Activated CD8-positive, alpha-beta T cell treated with anti-CD3 and anti-CD28 coated beads, Interleukin-2, amount 10 ng/mL, durations not matched to agents 7 days and 5 days (primary cell): Measurements from ENCODE around the gene SESTD1. TPM values are rescaled to one million over a fixed set of nuclear protein-coding genes. Genes with fewer than 3 reads are reported as not detected.
A peak's percentile ranks its signal among the peaks of the same experiment; 100 is the strongest.

Experiments used
- ATAC-seq: fragments of 150-1000 bp; cut with Tn5 transposase; one replicate; pipeline ENCODE4 v1.10.0; 2021; ENCODE audit warnings: moderate library complexity
- CTCF ChIA-PET: fragments of 350-600 bp; sonication (Branson Sonifier 250); formaldehyde crosslinking; loops from one replicate; lab custom pipeline; 2021; ENCODE audit warnings: antibody characterized with exemption; lab: Charles Lee
- POLR2A ChIA-PET: fragments of 350-600 bp; sonication (Branson Sonifier 250); formaldehyde crosslinking; loops from one replicate; lab custom pipeline; 2021; ENCODE audit warnings: antibody characterized with exemption; lab: Charles Lee
- DNase-seq: peaks from one replicate; pipeline ENCODE4 v3.0.0-alpha.2; 2020
- H3K27ac Mint-ChIP-seq: one replicate; pipeline ENCODE4 v1.8.0; 2021; ENCODE audit warnings: mild to moderate bottlenecking, mixed read lengths
- H3K27me3 Mint-ChIP-seq: one replicate; pipeline ENCODE4 v1.8.0; 2021; ENCODE audit warnings: low read depth, mixed read lengths
- H3K36me3 Mint-ChIP-seq: one replicate; pipeline ENCODE4 v1.8.0; 2021; ENCODE audit warnings: low read depth, mixed read lengths
- H3K4me1 Mint-ChIP-seq: one replicate; pipeline ENCODE4 v1.8.0; 2021; ENCODE audit warnings: low read depth, mixed read lengths
- H3K4me3 Mint-ChIP-seq: one replicate; pipeline ENCODE4 v1.8.0; 2021; ENCODE audit warnings: mild to moderate bottlenecking, mixed read lengths
- H3K9me3 Mint-ChIP-seq: one replicate; pipeline ENCODE4 v1.8.0; 2022; ENCODE audit warnings: mixed read lengths; ENCODE audit not compliant: insufficient read depth
- total RNA-seq, 2 experiments: library from RNA; stranded (reverse); gene quantifications; one replicate each; pipeline ENCODE4 v1.2.3, GENCODE V29; 2021

SESTD1 gene
- total RNA-seq, 2 experiments from 2014 or later, result 15.4 to 15.7 TPM

DNA sequence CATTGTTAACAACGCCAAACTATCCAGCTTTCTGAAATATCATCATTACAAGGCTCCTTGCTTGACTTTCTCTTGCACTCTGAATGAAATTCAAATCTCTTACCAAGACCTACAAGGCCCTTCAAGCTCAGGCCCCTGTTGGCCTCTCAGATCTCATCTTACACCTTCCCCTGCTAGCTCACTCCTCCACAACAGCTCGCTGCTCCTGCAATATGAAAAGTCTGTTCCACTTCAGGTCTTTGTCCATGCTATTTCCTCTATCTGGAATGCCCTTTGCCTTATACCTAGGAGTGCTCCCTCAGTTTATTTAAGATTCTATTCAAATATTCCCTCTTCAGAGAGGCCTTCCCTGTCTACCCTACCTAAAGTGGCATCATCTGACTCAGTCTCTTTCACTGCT is 91.7 kb downstream of the SESTD1 start:
- DNase-seq (no peak), ATAC-seq (no peak)
- Mint-ChIP-seq H3K36me3 (peaks cover 3% of the 10 kb centered on the region), H3K4me3 (no peak overlapping the region), H3K9me3 (no peaks in the 10 kb centered on the region), H3K27ac (no peak overlapping the region), H3K4me1 (no peaks in the 10 kb centered on the region), H3K27me3 (no peaks in the 10 kb centered on the region)
- POLR2A ChIA-PET, result no interaction called here
- CTCF ChIA-PET, result interaction anchor here (1.1 kb wide), 1 partner anchor 411 kb away, joined by 3 read pairs; no protein-coding TSS in a partner anchor

- no peaks in the 10 kb centered on the region for H3K27me3 Mint-ChIP-seq
Measured at GRCh38 chr2:179171371-179171770, 93.3 kb downstream of the SESTD1 start.

GRCh38 chr2:179170901-179171300 is 93.7 kb downstream of the SESTD1 start:
- Mint-ChIP-seq H3K4me1 (no peaks in the 10 kb centered on the region), H3K4me3 (no peak overlapping the region), H3K9me3 (no peaks in the 10 kb centered on the region), H3K27me3 (no peaks in the 10 kb centered on the region), H3K27ac (no peak overlapping the region), H3K36me3 (peaks cover 3% of the 10 kb centered on the region)
- POLR2A ChIA-PET, result no interaction called here
- ATAC-seq (no peak), DNase-seq (no peak)
- CTCF ChIA-PET, result no interaction called here

More at GRCh38 chr2:179171371-179171770, 93.3 kb downstream of the SESTD1 start:
- ChIA-PET POLR2A (no interaction called here), CTCF (no interaction called here)
- ATAC-seq, result no peak
- no peak overlapping the region for H3K4me3 Mint-ChIP-seq
- DNase-seq, result no peak
- no peak overlapping the region for H3K27ac Mint-ChIP-seq
- no peaks in the 10 kb centered on the region for H3K4me1 Mint-ChIP-seq
- peaks cover 3% of the 10 kb centered on the region for H3K36me3 Mint-ChIP-seq
- H3K9me3 Mint-ChIP-seq, result no peaks in the 10 kb centered on the region

DNA sequence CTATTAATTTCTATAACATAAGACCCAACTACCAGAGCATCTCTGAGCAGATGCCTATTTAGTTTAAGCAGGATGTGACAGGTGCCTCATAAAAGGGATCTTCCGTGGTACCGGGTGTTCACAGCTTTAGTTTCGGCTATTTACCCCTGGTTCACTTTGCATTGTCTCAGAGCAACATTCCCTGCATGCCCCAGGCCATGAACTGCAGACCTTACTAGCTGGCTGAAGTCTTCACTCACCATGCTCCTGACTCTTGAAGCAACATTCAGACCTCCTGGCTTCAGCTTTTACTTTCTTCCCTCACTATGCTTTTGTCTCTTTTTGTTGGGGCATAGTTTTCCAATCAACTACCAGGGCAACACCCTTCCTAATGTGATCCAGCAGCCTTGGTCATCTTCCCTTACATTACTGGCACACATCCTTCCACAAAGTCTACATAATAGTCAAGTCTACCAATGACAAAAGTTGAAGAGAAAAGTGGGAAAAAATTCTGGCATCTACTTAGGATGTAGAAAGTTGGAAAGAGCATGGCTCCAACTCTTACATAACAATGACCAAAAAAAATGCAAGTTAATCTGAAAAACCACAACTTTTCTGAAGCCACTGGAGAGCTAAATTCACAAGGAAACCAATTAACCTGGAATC is 99.2 kb downstream of the SESTD1 start:
- no peak for DNase-seq
- no peak for ATAC-seq
- Mint-ChIP-seq H3K4me3 (no peak overlapping the region), H3K27me3 (no peaks in the 10 kb centered on the region), H3K4me1 (no peaks in the 10 kb centered on the region), H3K9me3 (no peaks in the 10 kb centered on the region), H3K36me3 (peaks cover 4% of the 10 kb centered on the region), H3K27ac (no peak overlapping the region)
- POLR2A ChIA-PET, result no interaction called here
- CTCF ChIA-PET, result interaction anchor here (1.2 kb wide), 1 partner anchor 36 kb away, joined by 4 read pairs; no protein-coding TSS in a partner anchor

- H3K27me3 Mint-ChIP-seq, result no peaks in the 10 kb centered on the region
- ChIA-PET CTCF (interaction anchor here (2.2 kb wide), 1 partner anchor 11 kb away, joined by 8 read pairs; no protein-coding TSS in a partner anchor), POLR2A (no interaction called here)
- no peak for ATAC-seq
- H3K4me3 Mint-ChIP-seq, result no peak overlapping the region
- DNase-seq, result no peak
- H3K36me3 Mint-ChIP-seq, result no peaks in the 10 kb centered on the region
- H3K27ac Mint-ChIP-seq, result no peak overlapping the region
- H3K9me3 Mint-ChIP-seq, result no peaks in the 10 kb centered on the region
- H3K4me1 Mint-ChIP-seq, result no peaks in the 10 kb centered on the region
Measured at GRCh38 chr2:179141206-179141605, 123.4 kb downstream of the SESTD1 start.

DNA sequence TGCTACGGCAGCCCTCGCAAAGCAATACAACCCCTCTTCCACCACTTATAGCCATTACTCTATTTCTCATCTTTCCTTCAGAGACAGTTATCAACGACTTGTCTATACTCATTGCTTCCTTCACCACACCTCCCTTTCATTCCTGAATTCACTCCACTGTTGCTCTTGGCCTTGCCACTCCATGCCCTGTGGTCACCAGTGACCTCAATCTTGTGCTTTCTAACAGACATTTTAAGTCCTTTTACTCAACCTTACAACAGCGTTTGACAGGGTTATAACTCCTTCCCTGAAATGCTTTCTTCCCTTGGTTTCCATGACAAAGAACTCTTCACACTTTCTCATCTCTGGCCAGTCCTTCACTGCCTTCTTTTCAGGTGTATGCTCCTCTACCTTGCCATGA is 124.1 kb downstream of the SESTD1 start:
- Mint-ChIP-seq H3K4me3 (no peak overlapping the region), H3K27me3 (no peaks in the 10 kb centered on the region), H3K27ac (no peak overlapping the region), H3K9me3 (no peaks in the 10 kb centered on the region), H3K4me1 (no peaks in the 10 kb centered on the region), H3K36me3 (no peaks in the 10 kb centered on the region)
- ChIA-PET CTCF (no interaction called here), POLR2A (no interaction called here)
- ATAC-seq (no peak), DNase-seq (no peak)

GRCh38 chr2:179139506-179139905 is 125.1 kb downstream of the SESTD1 start:
- no peaks in the 10 kb centered on the region for H3K36me3 Mint-ChIP-seq
- POLR2A ChIA-PET, result no interaction called here
- CTCF ChIA-PET, result no interaction called here
- no peak for DNase-seq
- no peaks in the 10 kb centered on the region for H3K9me3 Mint-ChIP-seq
- H3K4me1 Mint-ChIP-seq, result no peaks in the 10 kb centered on the region
- ATAC-seq, result no peak
- H3K27ac Mint-ChIP-seq, result no peak overlapping the region
- H3K27me3 Mint-ChIP-seq, result no peaks in the 10 kb centered on the region
- H3K4me3 Mint-ChIP-seq, result no peak overlapping the region

- ChIA-PET POLR2A (interaction anchor here (0.6 kb wide), 1 partner anchor 90 kb away, joined by 3 read pairs; no protein-coding TSS in a partner anchor), CTCF (no interaction called here)
- no peaks in the 10 kb centered on the region for H3K9me3 Mint-ChIP-seq
- no peaks in the 10 kb centered on the region for H3K4me1 Mint-ChIP-seq
- ATAC-seq (no peak), DNase-seq (no peak)
- no peaks in the 10 kb centered on the region for H3K36me3 Mint-ChIP-seq
- no peak overlapping the region for H3K27ac Mint-ChIP-seq
- H3K4me3 Mint-ChIP-seq, result no peak overlapping the region
- no peaks in the 10 kb centered on the region for H3K27me3 Mint-ChIP-seq
Measured at GRCh38 chr2:179137200-179137759, 127.4 kb downstream of the SESTD1 start.

- Mint-ChIP-seq H3K36me3 (no peaks in the 10 kb centered on the region), H3K27ac (no peak overlapping the region), H3K4me3 (no peak overlapping the region), H3K4me1 (no peaks in the 10 kb centered on the region), H3K27me3 (no peaks in the 10 kb centered on the region), H3K9me3 (no peaks in the 10 kb centered on the region)
- ChIA-PET POLR2A (no interaction called here), CTCF (no interaction called here)
- ATAC-seq, result no peak
- DNase-seq, result no peak
Measured at GRCh38 chr2:179133016-179133415, 131.6 kb downstream of the SESTD1 start.

DNA sequence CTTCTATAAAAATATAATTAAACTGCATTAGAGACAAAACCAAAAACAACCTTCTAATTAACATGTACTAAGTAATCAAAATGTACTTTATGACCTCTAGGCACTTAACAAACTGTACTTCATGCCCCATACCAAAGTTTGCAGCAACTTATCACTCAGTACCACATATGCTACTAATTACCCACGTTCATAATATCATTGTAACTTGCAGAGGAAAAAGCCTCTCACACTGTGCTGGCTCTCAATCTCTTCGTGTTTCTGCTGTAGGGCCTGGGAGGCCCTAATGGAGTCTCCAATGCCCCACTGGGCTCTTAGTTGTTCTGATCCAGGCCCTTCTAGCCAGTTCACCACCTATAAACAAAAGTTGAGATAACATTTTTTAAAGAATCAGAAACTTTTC is 132.6 kb downstream of the SESTD1 start:
- H3K4me3 Mint-ChIP-seq, result no peak overlapping the region
- DNase-seq, result no peak
- CTCF ChIA-PET, result interaction anchor here (0.8 to 1.2 kb wide), 3 partner anchors 112 to 239 kb away, joined by 3 read pairs; no protein-coding TSS in a partner anchor
- no peak overlapping the region for H3K27ac Mint-ChIP-seq
- no peak for ATAC-seq
- H3K9me3 Mint-ChIP-seq, result no peaks in the 10 kb centered on the region
- no peaks in the 10 kb centered on the region for H3K36me3 Mint-ChIP-seq
- POLR2A ChIA-PET, result no interaction called here
- no peaks in the 10 kb centered on the region for H3K4me1 Mint-ChIP-seq
- no peaks in the 10 kb centered on the region for H3K27me3 Mint-ChIP-seq

DNA sequence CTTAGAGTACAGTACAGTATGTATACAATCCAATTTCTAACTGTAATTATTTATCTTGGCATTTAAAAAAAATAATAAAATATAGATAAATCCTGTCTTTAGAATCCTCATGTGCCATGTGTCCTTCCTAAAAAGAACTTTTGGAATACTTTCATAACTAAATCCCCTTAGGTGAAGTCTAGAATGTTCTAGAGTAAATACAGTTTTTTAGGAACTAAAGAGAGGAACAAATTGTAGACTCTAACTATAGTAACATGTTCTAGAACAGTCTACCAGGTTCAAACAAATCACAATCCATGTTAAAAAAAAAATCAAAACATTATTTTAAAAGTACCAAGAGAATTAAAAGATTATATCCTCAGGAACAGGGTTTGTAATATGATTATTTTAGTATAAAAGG is 134.1 kb downstream of the SESTD1 start:
- Mint-ChIP-seq H3K4me1 (no peaks in the 10 kb centered on the region), H3K27me3 (no peaks in the 10 kb centered on the region), H3K4me3 (no peak overlapping the region), H3K27ac (no peak overlapping the region), H3K9me3 (no peaks in the 10 kb centered on the region), H3K36me3 (no peaks in the 10 kb centered on the region)
- DNase-seq (no peak), ATAC-seq (no peak)
- ChIA-PET CTCF (interaction anchor here (0.9 to 3.2 kb wide), 26 partner anchors 8 to 369 kb away, joined by 3 to 70 read pairs (median 8); partner anchors contain the start of gene CCDC141), POLR2A (no interaction called here)

DNA sequence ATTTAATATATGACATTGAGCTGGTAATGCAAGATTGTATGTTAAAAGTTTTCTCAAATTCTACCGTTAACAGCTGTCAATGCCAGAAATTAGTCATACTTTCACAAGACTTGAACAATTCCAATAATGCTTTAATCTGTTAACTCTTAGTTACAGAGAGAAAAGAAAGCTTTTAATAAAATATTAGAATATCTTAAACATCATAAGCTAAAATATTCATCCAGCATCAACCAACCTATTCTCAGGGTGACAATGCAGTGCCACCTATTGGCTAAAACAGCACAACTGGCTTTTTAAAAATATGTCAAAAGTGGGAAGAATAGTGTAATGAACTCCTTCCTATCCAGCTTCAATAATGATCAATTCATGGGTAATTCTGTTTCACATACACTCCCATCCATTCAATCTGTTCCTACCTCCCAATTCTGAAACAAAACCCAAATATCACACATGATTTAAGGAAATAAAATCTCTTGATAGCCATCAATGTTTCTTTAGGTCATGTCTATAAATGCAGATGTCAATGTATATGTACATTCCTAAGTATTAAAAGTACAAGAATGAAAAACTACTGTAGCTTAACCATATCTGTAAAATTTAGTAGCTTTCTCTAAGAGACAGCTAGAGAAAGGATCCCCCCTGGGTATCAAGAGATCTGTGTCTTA is 134.9 kb downstream of the SESTD1 start:
- Mint-ChIP-seq H3K4me3 (no peak overlapping the region), H3K9me3 (no peaks in the 10 kb centered on the region), H3K36me3 (no peaks in the 10 kb centered on the region), H3K4me1 (no peaks in the 10 kb centered on the region), H3K27ac (no peak overlapping the region), H3K27me3 (no peaks in the 10 kb centered on the region)
- DNase-seq (peak; percentile 49), ATAC-seq (no peak)
- POLR2A ChIA-PET, result no interaction called here
- CTCF ChIA-PET, result interaction anchor here (0.6 to 3.2 kb wide), 57 partner anchors 9 to 370 kb away, joined by 3 to 70 read pairs (median 5); partner anchors contain the start of gene CCDC141
